Measurements from ENCODE around the gene ZDHHC22. TPM values are rescaled to one million over a fixed set of nuclear protein-coding genes. Genes with fewer than 3 reads are reported as not detected.

The ZDHHC22 gene
- polyA plus RNA-seq, 1 experiment: not detected

DNA sequence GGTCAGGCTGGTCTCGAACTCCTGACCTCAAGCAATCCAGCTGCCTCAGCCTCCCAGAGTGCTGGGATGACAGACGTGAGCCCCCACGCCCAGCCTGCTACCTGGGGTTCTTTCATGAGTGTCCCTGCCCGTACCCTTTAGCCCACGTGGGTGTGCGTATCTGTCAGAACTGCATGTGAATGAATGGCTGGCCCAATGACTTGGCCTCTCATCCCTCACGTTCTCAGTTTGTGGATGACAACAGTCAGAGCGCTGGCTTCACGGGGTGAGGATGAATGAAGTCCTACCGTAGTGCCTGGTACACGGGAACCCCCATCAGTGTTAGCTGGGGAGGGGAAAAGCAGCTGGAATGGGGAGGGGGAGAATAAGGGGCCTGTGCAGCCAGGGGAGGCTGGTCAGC lies 16.1 kb upstream of the ZDHHC22 start:
- Histone ChIP-seq H3K27ac (ENCODE audit: low read depth, low read length) (no peak overlapping the region), H3K4me3 (ENCODE audit: low read depth, low read length) (no peak overlapping the region), H3K9me3 (ENCODE audit: control insufficient read depth, insufficient read depth, low read length) (peaks cover 2% of the 10 kb centered on the region; the same call in 1 of the 2 replicates), H3K27me3 (ENCODE audit: control insufficient read depth, insufficient read depth, low read length) (peaks cover 15% of the 10 kb centered on the region)
- ChIA-PET CTCF (no interaction called here), POLR2A (no interaction called here)
- no peak for TF ChIP-seq CTCF (IDR thresholded peaks at IDR 0.05; ENCODE audit: low read depth, low read length)
- no peak for DNase-seq (ENCODE audit: low read depth, low spot score)

DNA sequence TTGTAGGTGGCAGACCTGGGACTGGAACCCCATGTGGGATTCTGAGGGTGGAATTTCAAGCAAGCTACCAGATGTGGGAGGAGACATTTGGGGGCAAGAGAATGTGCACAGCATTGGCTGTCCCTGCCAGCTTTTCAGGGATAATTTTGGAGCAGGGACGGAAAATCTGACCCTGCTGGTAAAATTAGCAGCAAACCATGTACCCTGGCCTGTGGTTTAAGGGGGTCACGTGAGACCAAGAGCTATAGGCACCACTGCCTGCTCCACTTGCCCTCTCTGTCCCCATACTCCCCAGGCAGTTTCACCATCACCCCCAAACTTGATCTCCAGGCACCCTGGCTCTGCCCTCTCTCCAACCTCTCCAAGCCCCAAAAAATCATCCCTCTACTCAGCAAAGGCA lies 13.5 kb upstream of the ZDHHC22 start:
- ChIA-PET CTCF (interaction anchor here (0.7 to 0.9 kb wide), 2 partner anchors 279 to 423 kb away, joined by 3 to 4 read pairs; no protein-coding TSS in a partner anchor), POLR2A (no interaction called here)
- peaks cover 12% of the 10 kb centered on the region for H3K27me3 ChIP-seq (ENCODE audit: control insufficient read depth, insufficient read depth, low read length)
- H3K4me3 ChIP-seq (ENCODE audit: low read depth, low read length): no peak overlapping the region
- H3K27ac ChIP-seq (ENCODE audit: low read depth, low read length): no peak overlapping the region
- H3K9me3 ChIP-seq (ENCODE audit: control insufficient read depth, insufficient read depth, low read length): peaks cover 2% of the 10 kb centered on the region; the same call in 1 of the 2 replicates
- no peak for TF ChIP-seq CTCF (IDR thresholded peaks at IDR 0.05; ENCODE audit: low read depth, low read length)
- DNase-seq (ENCODE audit: low read depth, low spot score): no peak

DNA sequence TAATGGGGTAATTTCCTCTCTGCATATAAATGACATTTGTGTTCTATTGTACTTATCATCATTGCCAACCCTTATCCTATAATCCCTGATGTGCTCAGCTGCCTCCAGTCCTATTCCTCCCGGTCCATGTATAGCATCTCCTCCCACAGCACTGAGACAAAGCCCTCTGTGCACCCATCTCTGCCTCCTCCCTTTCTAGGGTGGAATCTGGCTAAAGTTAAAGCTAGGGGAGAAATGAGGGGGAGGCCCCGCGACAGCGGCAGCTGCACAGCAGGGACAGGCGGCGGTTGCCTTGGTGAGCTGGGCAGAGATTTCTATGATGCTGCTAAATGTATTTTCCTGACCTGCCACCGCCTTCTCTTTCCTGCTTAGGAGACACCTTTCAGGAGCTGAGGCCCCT lies 12.8 kb upstream of the ZDHHC22 start:
- Histone ChIP-seq H3K4me3 (ENCODE audit: low read depth, low read length) (no peak overlapping the region), H3K9me3 (ENCODE audit: control insufficient read depth, insufficient read depth, low read length) (peaks cover 2% of the 10 kb centered on the region; the same call in 1 of the 2 replicates), H3K27ac (ENCODE audit: low read depth, low read length) (no peak overlapping the region), H3K27me3 (ENCODE audit: control insufficient read depth, insufficient read depth, low read length) (peaks cover 12% of the 10 kb centered on the region)
- no peak for TF ChIP-seq CTCF (IDR thresholded peaks at IDR 0.05; ENCODE audit: low read depth, low read length)
- ChIA-PET CTCF (interaction anchor here (0.9 kb wide), 1 partner anchor 279 kb away, joined by 4 read pairs; no protein-coding TSS in a partner anchor), POLR2A (no interaction called here)
- DNase-seq (ENCODE audit: low read depth, low spot score): no peak

- no peak overlapping the region for H3K27ac ChIP-seq (ENCODE audit: low read depth, low read length)
- no peak overlapping the region for H3K4me3 ChIP-seq (ENCODE audit: low read depth, low read length)
- peaks cover 14% of the 10 kb centered on the region for H3K27me3 ChIP-seq (ENCODE audit: control insufficient read depth, insufficient read depth, low read length)
- H3K9me3 ChIP-seq (ENCODE audit: control insufficient read depth, insufficient read depth, low read length): peaks cover 2% of the 10 kb centered on the region; the same call in 1 of the 2 replicates
- TF ChIP-seq CTCF (IDR thresholded peaks at IDR 0.05; ENCODE audit: low read depth, low read length): no peak
- no peak for DNase-seq (ENCODE audit: low read depth, low spot score)
- POLR2A ChIA-PET: interaction anchor here (0.7 kb wide), 1 partner anchor 230 kb away, joined by 3 read pairs; no protein-coding TSS in a partner anchor
- CTCF ChIA-PET: interaction anchor here (0.9 to 6.0 kb wide), 4 partner anchors 11 to 161 kb away, joined by 3 to 73 read pairs (median 3); no protein-coding TSS in a partner anchor
Measured at GRCh38 chr14:77153802-77154201, 12.2 kb upstream of the ZDHHC22 start.

DNA sequence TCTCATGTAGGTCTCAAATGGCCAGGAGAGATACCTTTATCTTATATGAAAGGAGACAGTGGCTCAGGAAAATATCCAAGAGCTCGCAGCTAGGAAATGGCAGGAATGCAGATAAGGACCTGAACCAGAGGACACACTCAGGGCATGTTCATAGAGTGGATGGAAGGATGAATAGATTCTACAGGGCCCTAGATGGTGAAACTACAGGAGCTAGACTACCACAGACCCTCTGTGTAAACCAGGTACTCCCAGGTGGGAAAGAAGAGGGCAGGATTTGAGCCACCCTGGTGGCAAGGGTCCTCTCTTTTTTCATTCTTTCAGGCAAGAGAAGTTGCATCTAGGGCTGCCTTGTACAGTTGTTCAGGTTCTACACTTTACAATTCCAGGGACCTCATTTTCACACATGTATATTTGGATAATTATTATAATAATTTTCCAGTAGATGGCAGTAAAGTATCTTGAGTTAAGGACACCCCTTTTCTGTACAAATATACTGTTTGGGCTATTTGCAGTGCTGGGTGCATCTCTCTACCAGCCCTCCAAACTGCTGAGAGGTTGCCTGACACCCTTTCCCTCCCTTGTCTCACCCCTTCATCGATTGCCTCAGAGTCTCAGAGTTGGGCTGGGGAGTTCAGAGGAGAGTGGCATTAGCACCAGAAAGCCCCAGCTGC lies 10.5 kb upstream of the ZDHHC22 start:
- POLR2A ChIA-PET: interaction anchor here (0.6 kb wide), 1 partner anchor 429 kb away, joined by 3 read pairs; no protein-coding TSS in a partner anchor

More for the DNA sequence above, 10.5 kb upstream of the ZDHHC22 start:
- peaks cover 2% of the 10 kb centered on the region; the same call in 1 of the 2 replicates for H3K9me3 ChIP-seq (ENCODE audit: control insufficient read depth, insufficient read depth, low read length)
- no peak for DNase-seq (ENCODE audit: low read depth, low spot score)
- peak; percentile 27; the same call in 1 of the 2 replicates for TF ChIP-seq CTCF (IDR thresholded peaks at IDR 0.05; ENCODE audit: low read depth, low read length)
- H3K27me3 ChIP-seq (ENCODE audit: control insufficient read depth, insufficient read depth, low read length): peaks cover 20% of the 10 kb centered on the region
- CTCF ChIA-PET: interaction anchor here (0.6 to 6.0 kb wide), 13 partner anchors 8 to 447 kb away, joined by 3 to 73 read pairs (median 4); partner anchors contain the start of genes GSTZ1 and POMT2
- no peak overlapping the region for H3K27ac ChIP-seq (ENCODE audit: low read depth, low read length)
- no peak overlapping the region for H3K4me3 ChIP-seq (ENCODE audit: low read depth, low read length)
